Breast epithelium (tissue), 4 donors: ENCODE data around the gene BABAM2. TPM values are rescaled to one million over a fixed set of nuclear protein-coding genes. Genes with fewer than 3 reads are reported as not detected.

Experiments used
- DNase-seq, 2 donors: peaks; one replicate each; pipeline ENCODE4 v3.0.0-alpha.2; 2019; ENCODE audit warnings: low spot score in 2 of 2
- H3K27ac ChIP-seq, 2 donors: fragments of 200-600 bp; sonication (generic) in 1 of 2; one replicate each; pipeline ENCODE4 v1.5.1; 2016 to 2019; ENCODE audit warnings: mild to moderate bottlenecking in 1 of 2
- H3K27me3 ChIP-seq, 2 donors: fragments of 200-600 bp; sonication (generic) in 1 of 2; one replicate each; pipeline versions ENCODE4 v1.5.1 to v1.6.0; 2017 to 2019; ENCODE audit warnings: control low read depth in 1 of 2, mild to moderate bottlenecking in 1 of 2
- H3K36me3 ChIP-seq: fragments of 200-600 bp; one replicate; pipeline ENCODE4 v1.5.1; 2019
- H3K4me1 ChIP-seq, 2 donors: fragments of 200-600 bp; sonication (generic); one replicate each; pipeline ENCODE4 v1.5.1; 2016 to 2019; ENCODE audit warnings: control low read depth in 1 of 2
- H3K4me3 ChIP-seq, 3 donors: fragments of 200-600 bp; sonication (generic); 1 replicate in 2 of 3; 2 replicates in 1 of 3; pipeline ENCODE4 v1.5.1; 2016 to 2019; ENCODE audit warnings: mild to moderate bottlenecking in 3 of 3, moderate library complexity in 2 of 3
- H3K9me3 ChIP-seq, 2 donors: fragments of 200-600 bp; sonication (generic) in 1 of 2; one replicate each; pipeline ENCODE4 v1.5.1; 2016 to 2019; ENCODE audit warnings: control low read depth in 1 of 2
- CTCF ChIP-seq, 3 donors: fragments of 450-650 bp; IDR thresholded peaks; one replicate each; pipeline ENCODE4 v1.5.1; 2016 to 2017; ENCODE audit warnings: antibody characterized with exemption in 3 of 3, mild to moderate bottlenecking in 3 of 3, moderate library complexity in 3 of 3
- POLR2A ChIP-seq: fragments of 450-650 bp; IDR thresholded peaks from one replicate; pipeline ENCODE4 v1.6.1; 2016; ENCODE audit warnings: antibody characterized with exemption, mild to moderate bottlenecking, moderate library complexity
- POLR2AphosphoS5 ChIP-seq, 3 donors: sonication (generic); formaldehyde crosslinking; IDR thresholded peaks; one replicate each; pipeline ENCODE4 v1.6.1; 2017; ENCODE audit warnings: antibody characterized with exemption in 3 of 3
- intact Hi-C: fragments of 100-400 bp; cut with DNase I; formaldehyde crosslinking; loops from one replicate; pipeline ENCODE4 v1.15.1; 2023; ENCODE audit warnings: low total_unique reads
- total RNA-seq, 3 donors: library from RNA; depleted of rRNA; stranded (reverse); fragments of >200 nt; gene quantifications; one replicate each; pipeline ENCODE4 v1.1.0, GENCODE V29; 2016

The BABAM2 gene
- total RNA-seq, 3 donors from 2014 or later: 34.7 to 46.2 (median 37.4) TPM

GRCh38 chr2:28199995-28200679 lies 309.6 kb downstream of the BABAM2 start:
- no peaks in the 10 kb centered on the region for H3K9me3 ChIP-seq
- TF ChIP-seq CTCF (IDR thresholded peaks at IDR 0.05) (no peak), POLR2A (no peak), POLR2AphosphoS5 (IDR thresholded peaks at IDR 0.05) (no peak)
- intact Hi-C loops: no loop called here

GRCh38 chr2:28201671-28202180 lies 311.2 kb downstream of the BABAM2 start:
- H3K4me1 ChIP-seq: no peaks in the 10 kb centered on the region
- peak overlapping the region in 1 of 2 donors; percentile 50 for H3K27ac ChIP-seq
- DNase-seq: no peak
- no peak overlapping the region for H3K4me3 ChIP-seq
- TF ChIP-seq CTCF (IDR thresholded peaks at IDR 0.05): no peak
- peak in 1 of 3 donors; percentile 26 for TF ChIP-seq POLR2AphosphoS5 (IDR thresholded peaks at IDR 0.05)
- no peak for TF ChIP-seq POLR2A
- intact Hi-C loops: no loop called here
- no peaks in the 10 kb centered on the region for H3K27me3 ChIP-seq
- H3K36me3 ChIP-seq: no peaks in the 10 kb centered on the region
- H3K9me3 ChIP-seq: no peaks in the 10 kb centered on the region

More at GRCh38 chr2:28199995-28200679, 309.6 kb downstream of the BABAM2 start:
- Histone ChIP-seq H3K36me3 (no peaks in the 10 kb centered on the region), H3K4me3 (no peak overlapping the region), H3K27ac (no peak overlapping the region), H3K4me1 (no peaks in the 10 kb centered on the region), H3K27me3 (no peaks in the 10 kb centered on the region)
- DNase-seq: no peak

- Histone ChIP-seq H3K27ac (no peak overlapping the region), H3K4me3 (no peak overlapping the region), H3K9me3 (no peaks in the 10 kb centered on the region), H3K27me3 (no peaks in the 10 kb centered on the region), H3K4me1 (no peaks in the 10 kb centered on the region), H3K36me3 (no peaks in the 10 kb centered on the region)
- intact Hi-C loops: no loop called here
- TF ChIP-seq CTCF (IDR thresholded peaks at IDR 0.05) (no peak), POLR2A (no peak), POLR2AphosphoS5 (IDR thresholded peaks at IDR 0.05) (no peak)
- DNase-seq: no peak
These were observed 312.2 kb downstream of the BABAM2 start for GRCh38 chr2:28202719-28203118.

GRCh38 chr2:28206762-28207161 lies 316.2 kb downstream of the BABAM2 start:
- no peak overlapping the region for H3K27ac ChIP-seq
- no peak for TF ChIP-seq POLR2AphosphoS5 (IDR thresholded peaks at IDR 0.05)
- no peak for TF ChIP-seq POLR2A
- TF ChIP-seq CTCF (IDR thresholded peaks at IDR 0.05): no peak
- no peaks in the 10 kb centered on the region for H3K9me3 ChIP-seq
- H3K27me3 ChIP-seq: no peaks in the 10 kb centered on the region
- H3K4me3 ChIP-seq: no peak overlapping the region
- no peaks in the 10 kb centered on the region for H3K4me1 ChIP-seq
- DNase-seq: no peak
- no peaks in the 10 kb centered on the region for H3K36me3 ChIP-seq
- intact Hi-C loops: no loop called here

GRCh38 chr2:28209261-28209691 lies 318.7 kb downstream of the BABAM2 start:
- Histone ChIP-seq H3K27ac (no peak overlapping the region), H3K27me3 (no peaks in the 10 kb centered on the region), H3K4me3 (no peak overlapping the region), H3K9me3 (no peaks in the 10 kb centered on the region), H3K4me1 (no peaks in the 10 kb centered on the region), H3K36me3 (no peaks in the 10 kb centered on the region)
- no peak for DNase-seq
- TF ChIP-seq POLR2AphosphoS5 (IDR thresholded peaks at IDR 0.05): no peak
- no peak for TF ChIP-seq POLR2A
- no peak for TF ChIP-seq CTCF (IDR thresholded peaks at IDR 0.05)
- intact Hi-C loops: no loop called here
